HT-29 (cell line): ENCODE measurements around the gene MAP3K9. TPM values are rescaled to one million over a fixed set of nuclear protein-coding genes. Genes with fewer than 3 reads are reported as not detected.

Experiments used
- DNase-seq: peaks from one replicate; pipeline ENCODE4 v3.0.0-alpha.2; 2015; ENCODE audit warnings: low spot score
- total RNA-seq: library from RNA; depleted of rRNA; stranded (reverse); fragments of >200 nt; shearing (Covaris generic); gene quantifications from 2 replicates; pipeline ENCODE4 v1.2.3, GENCODE V29; 2014

MAP3K9 gene
- total RNA-seq, 1 experiment from 2014 or later, result 5.9 TPM

GRCh38 chr14:70788898-70789297 is 20.4 kb downstream of the MAP3K9 start:
- DNase-seq, result no peak

GRCh38 chr14:70785556-70785955 is 23.8 kb downstream of the MAP3K9 start:
- no peak for DNase-seq

- no peak for DNase-seq
These were observed 24.4 kb downstream of the MAP3K9 start for GRCh38 chr14:70784886-70785285.

DNA sequence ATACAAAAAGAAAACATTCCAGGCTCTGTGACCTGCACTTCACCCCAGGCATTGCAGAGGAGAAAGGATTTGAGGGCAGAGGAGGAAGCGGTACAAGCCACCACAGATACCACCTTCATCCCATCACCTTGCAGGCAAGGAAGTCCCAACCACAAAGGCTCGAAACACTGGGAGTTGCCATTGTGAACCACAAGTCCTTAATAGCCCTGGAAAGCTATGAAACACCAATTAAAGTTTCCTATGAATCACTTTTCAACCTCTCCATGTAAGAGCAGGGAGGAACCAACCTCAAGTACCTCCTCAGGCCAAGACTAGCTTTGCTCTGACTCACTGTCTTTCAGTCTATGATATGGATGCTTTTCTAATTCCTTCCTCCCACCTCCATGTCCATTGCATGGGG is 27.0 kb downstream of the MAP3K9 start:
- no peak for DNase-seq

- DNase-seq, result no peak
These were observed 28.8 kb downstream of the MAP3K9 start for GRCh38 chr14:70780396-70781075.

DNA sequence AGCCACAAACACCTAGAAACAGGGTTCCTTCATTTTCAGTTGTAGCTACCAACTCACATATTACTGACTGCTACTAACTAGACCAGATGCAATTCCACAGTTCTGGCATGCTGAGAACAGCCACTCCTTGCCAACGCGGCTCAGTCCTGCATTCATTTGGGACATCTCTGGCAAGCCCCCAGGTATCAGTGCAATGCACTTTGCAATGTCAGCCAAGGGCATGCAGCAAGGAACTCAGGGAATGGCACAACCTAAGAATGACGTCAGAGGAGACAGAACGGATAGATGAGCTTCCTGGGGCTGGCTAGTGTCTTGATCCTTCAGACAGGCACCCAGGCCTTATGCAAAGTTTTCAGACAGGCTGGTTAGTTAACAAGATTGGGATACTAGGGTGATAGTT is 29.6 kb downstream of the MAP3K9 start:
- DNase-seq, result no peak

DNA sequence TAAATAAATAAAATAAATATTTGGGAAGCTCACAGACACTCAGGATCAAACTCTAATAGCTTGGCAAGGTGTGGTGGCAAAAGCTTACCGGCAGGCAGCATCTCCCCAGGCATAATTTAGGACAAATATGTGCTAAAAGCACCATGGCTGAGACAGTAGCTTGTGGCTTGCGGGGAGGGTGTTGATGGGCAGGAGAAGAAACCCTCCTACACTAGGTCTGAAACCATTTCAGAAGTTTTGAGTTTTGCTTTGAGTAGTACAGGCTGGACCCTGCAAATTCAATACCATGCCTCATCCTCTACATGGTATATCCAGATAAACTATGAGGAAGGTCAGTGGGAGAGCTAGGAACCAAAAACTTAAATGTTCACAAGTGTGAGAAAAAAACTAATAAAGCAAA is 33.1 kb downstream of the MAP3K9 start:
- DNase-seq, result no peak

DNA sequence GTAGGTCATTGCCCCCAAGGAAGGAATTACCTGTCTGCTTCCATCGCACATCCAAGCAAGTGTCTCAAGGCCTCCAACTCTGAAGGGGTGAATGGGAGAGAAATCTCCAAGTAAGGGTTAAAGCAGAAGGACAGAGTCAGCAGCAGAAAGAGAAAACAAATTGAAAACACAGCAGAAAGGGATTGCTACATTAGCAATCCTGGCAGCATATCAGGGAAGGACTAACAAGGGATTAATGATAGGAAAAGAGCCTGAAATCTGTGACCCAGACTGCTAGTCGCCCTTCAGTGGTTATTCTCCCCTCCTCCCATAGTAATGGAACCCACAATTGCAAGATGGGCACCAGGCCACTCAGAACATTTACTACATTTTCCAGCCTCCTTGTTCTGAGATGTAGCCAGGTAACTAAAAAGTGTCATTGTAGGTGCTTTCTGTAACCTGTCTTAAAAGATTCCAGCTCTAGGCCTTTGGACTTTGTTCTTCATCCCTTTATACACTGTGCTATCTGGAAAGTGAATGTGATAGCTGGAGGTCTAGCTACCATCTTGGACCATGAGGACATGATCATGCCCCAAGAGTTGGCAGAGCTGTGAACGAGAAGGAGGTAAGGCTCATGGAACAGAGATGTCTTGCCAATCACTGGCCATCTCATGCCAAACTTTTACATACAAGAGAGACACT is 36.0 kb downstream of the MAP3K9 start:
- no peak for DNase-seq

GRCh38 chr14:70771781-70772212 is 37.5 kb downstream of the MAP3K9 start:
- no peak for DNase-seq

- DNase-seq, result no peak
These were observed 38.8 kb downstream of the MAP3K9 start for GRCh38 chr14:70770490-70770889.

- DNase-seq, result no peak
These were observed 49.9 kb downstream of the MAP3K9 start for GRCh38 chr14:70759398-70759797.

DNA sequence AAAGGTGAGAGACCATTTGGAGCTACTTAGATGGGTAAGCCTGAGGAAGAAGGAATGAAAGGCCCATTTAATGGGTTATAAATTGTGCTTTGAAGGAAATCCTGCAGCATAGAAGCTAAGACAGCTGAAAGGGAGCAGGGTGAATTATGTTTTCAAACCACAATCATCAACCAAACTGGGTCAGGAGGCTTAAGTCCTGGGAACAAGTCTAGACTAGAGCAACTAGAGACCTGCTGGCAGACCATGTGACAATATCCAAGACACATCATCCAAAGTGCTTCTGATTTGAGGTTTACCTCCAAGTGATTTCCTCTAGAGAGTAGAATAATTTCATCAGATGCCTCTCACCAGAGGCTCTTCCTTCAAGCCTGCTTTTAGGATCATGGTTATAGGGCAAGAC is 53.7 kb downstream of the MAP3K9 start:
- peak; percentile 0 for DNase-seq

GRCh38 chr14:70754991-70755390 is 54.3 kb downstream of the MAP3K9 start:
- DNase-seq, result peak; percentile 43

- DNase-seq, result peak; percentile 7
These were observed 55.8 kb downstream of the MAP3K9 start for GRCh38 chr14:70753518-70753953.

- no peak for DNase-seq
These were observed 60.9 kb downstream of the MAP3K9 start for GRCh38 chr14:70748422-70748821.

DNA sequence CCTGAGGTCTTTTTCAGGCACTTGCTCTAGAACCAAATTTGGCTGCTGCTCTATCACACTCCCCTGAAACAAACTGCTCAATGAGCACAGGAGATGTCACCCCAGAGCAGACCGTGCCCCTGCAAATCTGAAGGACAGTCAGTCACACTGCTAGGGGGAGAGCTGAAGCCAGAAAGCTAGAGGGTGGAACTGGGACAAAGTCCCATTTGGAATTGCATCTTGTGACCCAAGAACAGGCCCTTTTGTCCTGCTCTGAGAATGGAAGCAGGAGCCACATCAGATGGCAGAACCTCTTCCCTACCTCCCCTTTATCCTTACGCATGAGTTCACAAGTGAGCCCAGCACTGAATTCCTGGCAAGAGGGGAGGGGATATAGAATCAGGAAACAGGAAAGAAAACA is 64.7 kb downstream of the MAP3K9 start:
- no peak for DNase-seq

- DNase-seq, result no peak
These were observed 67.0 kb downstream of the MAP3K9 start for GRCh38 chr14:70742316-70742715.

GRCh38 chr14:70741482-70741881 is 67.8 kb downstream of the MAP3K9 start:
- no peak for DNase-seq

- no peak for DNase-seq
These were observed 74.3 kb downstream of the MAP3K9 start for GRCh38 chr14:70735043-70735442.

- DNase-seq, result no peak
These were observed 77.7 kb downstream of the MAP3K9 start for GRCh38 chr14:70731447-70732239.

DNA sequence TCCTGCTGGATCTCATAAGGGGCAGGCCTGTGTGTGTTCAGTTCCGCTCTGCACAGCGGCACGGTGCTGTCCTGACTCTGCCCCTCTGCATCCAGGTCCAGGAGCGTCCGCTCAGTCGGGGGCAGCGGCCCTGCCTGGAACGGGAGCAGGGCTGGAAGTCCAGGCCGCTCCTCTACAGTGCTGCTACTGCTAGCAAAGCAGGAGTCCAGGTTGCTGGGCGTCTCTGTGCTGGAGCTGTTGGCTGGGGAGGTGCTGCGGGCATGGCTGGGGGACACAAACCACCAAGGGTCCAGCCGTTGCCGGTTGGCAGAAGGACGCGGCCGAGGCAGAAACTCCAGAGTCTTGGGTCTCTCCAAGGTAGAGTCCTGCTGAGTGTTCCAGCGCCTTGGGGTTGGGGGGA is 78.9 kb downstream of the MAP3K9 start:
- DNase-seq, result no peak

DNA sequence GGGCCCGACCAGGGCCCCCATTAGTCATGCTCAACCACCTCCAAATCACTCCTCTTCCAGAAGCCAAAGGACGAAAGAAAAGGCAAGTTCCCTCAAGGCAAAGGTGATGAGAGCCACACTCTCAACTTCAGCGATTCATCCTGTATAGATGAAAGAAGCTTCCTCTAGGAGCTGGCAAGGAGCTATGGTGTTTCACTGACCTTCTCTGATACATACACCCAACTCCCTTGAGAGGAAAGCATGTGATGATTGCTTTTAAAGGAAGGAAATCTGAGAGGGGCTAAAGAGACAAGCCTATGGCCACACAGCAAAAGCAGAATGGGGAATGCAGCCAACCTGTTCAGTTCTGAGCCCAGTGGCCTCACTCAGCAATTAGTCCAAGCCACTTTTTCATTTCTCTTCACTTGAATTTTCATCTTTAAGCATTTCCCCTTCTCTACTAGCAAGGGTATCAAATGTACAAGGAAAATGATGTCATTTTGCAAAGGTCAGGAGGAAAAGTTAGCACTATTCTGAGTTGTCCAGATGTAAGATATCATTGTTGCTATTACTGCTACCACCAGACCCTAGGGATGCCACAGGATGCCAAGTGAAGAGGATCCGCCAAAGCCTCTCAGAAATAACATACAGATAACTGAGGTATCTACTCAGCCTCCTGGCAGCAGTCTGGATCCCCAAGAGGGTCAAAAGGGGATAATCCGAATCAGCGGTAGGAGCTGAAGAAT is 82.5 kb downstream of the MAP3K9 start:
- no peak for DNase-seq
